HG03469 (cell line): ENCODE measurements around the gene TTLL12.

Source experiments
- ATAC-seq: cut with Tn5 transposase; IDR thresholded peaks from one replicate; pipeline ENCODE4 v1.9.1; 2021; ENCODE audit warnings: mild to moderate bottlenecking, moderate library complexity, moderate number of reproducible peaks; ENCODE audit not compliant: unreplicated experiment

Gene TTLL12

GRCh38 chr22:43186272-43187170 lies at the start of gene TTLL12:
TTLL12 (minus strand) TSS chr22:43187134; CDS start chr22:43187069, 65 bp downstream.
- no peak for ATAC-seq

DNA sequence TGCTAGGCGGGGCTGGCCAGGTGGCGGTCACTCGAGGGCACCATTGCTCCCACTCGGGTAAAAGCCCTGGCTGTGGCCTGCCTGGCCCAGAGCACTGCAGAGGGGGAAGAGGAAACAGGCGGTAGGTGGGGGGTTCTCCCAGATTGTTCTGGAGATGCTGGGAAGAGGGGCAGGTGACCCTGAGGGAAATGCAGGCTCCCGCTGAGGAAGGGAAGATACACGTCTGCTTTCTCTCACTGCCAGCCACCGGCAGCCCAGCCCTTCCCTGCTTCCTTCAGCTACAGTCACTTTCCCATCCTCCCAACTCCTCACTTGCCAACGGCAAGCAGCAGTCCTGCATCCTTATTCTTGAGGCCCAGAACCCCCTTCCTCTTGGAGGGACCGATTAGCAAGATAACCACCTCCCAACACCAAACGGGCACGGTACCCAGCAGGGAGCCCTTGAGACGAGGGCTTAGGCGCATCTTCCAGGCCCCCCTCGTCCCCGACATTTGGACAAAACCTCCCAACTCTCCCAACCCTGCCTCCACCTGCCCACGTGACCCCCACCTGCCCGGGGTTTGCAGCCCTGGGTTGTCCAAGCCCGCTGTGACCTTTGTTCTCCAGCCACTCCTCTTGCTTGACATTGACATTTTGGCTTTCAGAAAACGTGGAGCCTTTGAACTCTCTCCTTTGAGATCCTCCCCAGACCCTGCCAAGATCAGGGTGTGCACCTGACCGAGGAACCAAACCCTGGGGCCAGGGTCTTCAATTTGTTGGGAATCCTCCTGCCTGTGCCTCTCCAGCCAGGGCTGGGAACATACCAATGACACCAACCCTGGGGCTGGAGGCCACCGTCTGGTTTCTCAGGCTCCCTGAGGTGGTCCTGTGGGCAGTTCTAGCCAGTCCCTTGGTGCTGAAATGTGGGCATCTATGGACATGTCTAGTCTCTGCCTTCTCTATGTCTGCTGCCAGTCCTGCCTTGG lies 48.8 kb upstream of the TTLL12 start:
- ATAC-seq: no peak

DNA sequence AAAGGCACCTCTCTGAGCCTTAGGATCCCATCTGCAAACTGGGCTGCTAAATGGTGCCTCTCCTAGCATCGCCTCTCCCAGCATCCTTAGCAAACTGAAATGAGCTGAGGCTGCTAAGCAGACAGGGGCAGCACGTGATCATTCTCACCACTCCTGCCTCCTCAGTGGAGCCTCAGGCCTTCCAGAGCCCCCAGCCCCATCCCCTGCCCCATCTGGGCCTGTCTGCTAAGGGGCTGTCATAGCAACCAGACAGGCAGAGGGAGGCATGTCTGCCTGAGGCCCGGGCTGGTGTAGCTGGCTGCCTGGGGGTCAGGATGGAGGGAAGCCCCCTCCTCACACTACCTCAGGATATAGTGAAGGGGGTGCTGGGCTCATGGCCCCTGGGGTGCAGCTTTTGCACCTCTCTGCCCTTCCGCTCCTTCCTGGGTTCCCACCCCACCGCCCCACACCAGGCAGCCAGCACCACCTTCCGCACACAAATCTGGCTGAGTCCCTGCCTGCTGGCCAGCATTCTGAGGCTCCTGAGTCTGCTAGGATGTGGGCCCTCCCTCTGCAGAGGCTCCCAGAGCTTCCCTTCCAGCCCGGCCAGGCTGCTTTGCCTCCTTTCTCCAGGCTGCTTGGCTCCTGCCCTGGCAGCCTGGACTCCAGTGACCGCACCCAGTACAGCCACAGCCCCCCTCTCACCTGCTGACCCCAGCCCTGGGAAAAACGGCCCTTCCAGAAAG lies 47.5 kb upstream of the TTLL12 start:
- no peak for ATAC-seq

GRCh38 chr22:43233529-43233928 lies 46.6 kb upstream of the TTLL12 start:
- ATAC-seq: no peak

DNA sequence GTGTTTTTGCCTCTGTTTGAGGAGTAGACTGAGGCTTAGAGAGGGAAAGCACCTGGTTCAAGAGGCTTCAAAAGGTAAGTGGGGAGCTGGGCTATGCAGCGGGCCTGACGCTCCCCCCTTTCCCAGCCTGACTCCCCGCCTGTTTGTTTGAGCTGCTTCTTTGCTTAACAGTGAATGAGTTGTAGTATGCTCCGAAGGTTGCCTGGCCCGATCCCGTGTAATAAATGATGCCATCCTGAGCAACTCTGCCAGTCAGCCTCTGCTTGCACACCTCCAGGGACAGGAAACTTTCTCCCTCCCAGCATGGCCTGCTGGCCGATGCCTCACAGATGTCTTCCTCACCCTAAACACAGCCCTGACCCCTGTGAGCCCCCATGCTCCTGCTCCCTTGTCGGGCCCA lies 45.5 kb upstream of the TTLL12 start:
- no peak for ATAC-seq

- ATAC-seq: no peak
These were observed 44.7 kb upstream of the TTLL12 start for GRCh38 chr22:43231724-43232034.

DNA sequence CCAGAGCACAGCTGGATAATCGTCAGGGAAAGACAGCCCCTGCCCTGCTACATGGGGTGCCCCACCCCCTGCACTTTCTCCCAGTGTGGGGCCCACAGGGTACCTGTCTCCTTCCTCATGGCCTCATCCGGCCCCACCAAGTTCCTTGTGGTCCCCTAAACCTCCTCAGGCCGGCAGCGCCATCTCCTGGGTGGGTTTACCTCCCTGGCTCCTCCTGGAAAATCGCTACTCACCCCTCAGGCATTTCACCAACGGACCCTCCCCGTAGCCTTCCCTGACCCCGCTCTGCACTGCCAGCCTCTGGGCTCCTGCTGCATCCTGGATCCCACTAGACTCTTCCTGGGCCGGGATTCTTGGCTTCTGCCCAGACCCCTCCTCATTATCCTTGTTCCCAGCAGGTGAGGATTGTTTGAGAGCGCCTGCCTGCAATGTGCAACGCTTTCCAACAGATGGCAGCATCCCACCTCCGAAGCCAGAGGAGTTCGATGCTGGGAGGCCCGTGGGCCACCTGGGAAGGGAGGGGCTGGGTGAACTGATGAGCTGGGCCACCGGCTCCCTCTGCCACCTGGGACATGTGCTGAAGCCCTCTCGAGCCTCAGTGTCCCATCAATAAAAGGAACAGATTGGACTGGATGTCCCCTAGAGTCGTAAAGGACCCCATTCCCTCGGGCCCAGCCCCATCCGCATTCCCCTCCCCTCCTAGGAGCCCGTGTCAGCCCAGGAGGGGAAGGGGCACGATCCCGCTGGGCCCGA lies 44.2 kb upstream of the TTLL12 start:
- ATAC-seq: no peak

DNA sequence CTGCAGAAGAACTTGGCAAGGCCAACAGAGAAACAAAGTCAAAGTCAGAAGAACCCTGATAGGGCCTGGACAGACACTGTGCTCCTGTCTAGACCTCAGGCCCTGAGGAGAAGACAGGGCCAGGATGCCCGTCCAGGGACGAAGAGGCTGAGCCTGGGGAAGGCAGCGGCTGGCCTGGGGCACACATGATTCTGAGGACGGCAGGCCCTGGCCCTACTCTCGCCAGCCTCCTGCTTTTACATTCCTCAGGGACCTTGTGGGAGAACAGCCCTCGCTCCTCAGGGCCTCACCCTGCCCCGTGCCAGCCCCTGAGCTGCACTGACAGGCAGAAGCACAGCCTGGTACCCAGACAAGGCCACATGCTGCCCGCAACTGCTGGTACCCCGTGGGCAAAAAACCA lies 43.6 kb upstream of the TTLL12 start:
- ATAC-seq: no peak

- ATAC-seq: no peak
These were observed 41.9 kb upstream of the TTLL12 start for GRCh38 chr22:43228863-43229262.

DNA sequence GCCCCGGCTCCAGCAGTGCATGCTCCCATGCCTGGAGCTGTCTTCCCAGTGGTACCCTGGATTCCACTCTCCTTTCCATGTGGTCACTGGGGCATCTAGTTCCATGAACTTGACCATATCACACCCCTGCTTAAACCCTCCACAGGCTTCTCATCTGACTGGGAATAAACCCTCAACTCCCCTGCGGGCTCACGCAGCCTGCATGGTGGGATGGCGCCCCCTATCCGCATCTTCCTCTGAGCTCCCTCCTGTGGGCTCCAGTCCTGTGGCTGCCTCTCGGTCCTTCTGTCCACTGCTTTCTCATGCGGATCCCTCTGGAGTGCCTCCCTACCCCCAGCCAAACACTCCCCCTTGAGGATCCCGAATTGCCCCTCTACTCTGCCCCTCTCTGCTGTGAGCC lies 41.4 kb upstream of the TTLL12 start:
- ATAC-seq: no peak

- ATAC-seq: no peak
These were observed 40.3 kb upstream of the TTLL12 start for GRCh38 chr22:43227239-43227630.

DNA sequence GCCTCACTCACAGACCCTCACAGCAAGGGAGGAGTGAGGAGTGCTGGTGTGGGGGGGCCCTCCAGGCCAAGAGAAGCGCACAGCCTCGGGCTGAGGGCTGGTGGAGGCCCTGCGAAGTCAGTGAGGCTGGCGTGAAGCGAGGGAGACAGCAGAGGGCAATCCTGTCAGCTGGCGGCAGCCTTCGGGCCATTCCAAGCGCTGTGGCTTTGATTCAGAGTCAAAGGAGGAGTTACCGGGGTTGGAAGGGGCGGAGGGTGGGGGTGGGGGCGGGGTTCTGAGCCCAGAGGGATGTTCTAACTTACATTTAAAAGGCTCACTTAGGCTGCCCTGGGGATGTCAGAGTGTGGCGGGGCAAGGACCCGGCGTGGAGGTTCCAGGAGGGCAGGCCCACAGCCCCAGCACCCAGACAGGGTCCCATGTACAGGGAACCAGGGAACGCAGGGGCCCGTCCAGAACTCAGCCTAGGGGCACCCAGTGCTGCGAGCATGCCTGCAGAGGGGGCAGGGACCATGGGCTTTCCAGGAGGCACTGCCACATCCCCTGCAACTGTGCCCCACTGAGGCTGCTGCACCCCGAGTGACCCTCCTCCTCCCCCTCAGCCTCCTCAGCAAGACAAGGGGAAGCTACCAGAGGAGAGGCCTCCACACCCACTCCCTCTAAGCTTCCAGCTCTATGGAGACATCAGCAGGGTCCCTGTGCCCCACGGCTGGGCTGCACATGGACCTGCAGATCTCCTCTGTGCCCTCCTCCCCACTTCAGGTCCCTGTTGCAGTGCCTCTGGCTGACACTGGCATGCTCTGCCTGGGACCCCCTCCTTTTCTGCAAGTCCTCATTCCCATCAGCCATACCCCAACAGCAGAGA lies 39.7 kb upstream of the TTLL12 start:
- ATAC-seq: no peak

GRCh38 chr22:43225609-43226008 lies 38.7 kb upstream of the TTLL12 start:
- no peak for ATAC-seq

DNA sequence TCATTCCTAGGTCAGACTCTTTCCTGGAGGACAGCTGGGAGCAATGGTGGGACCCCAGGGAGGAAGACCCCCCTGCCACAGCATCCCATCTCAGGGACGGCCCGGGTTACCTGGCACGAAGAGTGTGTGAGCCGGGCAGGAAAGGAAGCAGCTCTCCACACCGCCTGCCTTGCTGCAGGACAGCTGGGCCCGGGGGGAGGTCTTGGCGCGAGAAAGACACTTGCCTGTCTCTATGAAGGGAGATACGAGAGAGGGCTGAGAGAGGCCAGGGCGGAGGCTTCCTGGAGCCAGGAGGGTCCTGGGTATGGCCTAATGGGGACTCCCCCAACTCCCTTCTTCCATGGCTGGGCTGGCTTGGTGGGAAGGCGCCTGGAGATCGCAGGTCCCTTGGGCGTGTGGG lies 36.1 kb upstream of the TTLL12 start:
- ATAC-seq: no peak

DNA sequence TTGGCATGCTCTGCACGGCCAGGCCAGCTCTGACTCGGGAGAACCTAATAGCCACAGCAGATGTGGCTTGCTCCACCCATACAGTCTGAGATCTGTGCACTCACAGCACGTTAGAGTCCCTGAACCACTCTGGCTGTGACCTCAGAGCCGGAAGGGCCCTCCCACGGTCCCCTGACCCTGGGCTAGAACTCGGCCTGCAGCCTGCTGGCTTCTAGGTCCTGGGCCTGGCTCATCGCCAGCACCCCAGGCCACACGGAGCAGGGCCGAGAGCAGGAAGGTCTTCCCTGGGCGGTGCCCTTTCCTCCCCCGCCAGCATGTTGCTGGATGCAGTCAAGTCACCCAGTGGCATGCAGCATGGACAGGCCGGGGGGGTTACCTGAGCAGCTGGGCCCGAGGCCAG lies 35.3 kb upstream of the TTLL12 start:
- ATAC-seq: no peak

GRCh38 chr22:43220625-43221380 lies 33.9 kb upstream of the TTLL12 start:
- ATAC-seq: no peak

DNA sequence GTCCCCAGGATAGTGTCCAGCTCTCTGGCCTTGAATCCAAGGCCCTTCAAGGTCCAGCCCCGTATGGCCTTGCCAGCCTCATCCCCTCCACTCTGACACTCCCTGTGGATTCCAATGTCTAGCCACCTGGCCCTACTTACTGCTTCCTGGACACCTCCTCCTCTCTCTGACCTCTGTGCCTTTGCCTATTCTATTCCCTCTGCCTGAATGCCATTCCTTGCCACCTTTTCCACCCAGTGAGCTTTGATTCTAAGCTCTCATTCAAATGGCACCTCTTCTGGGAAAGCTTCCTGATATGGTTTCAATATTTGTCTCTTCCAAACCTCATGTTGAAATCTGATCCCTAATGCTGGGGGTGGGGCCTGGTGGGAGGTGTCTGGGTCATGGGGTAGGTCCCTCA lies 31.9 kb upstream of the TTLL12 start:
- no peak for ATAC-seq

- ATAC-seq: no peak
These were observed 30.5 kb upstream of the TTLL12 start for GRCh38 chr22:43217285-43218030.
